NCI-H345 treated with DMSO at 0.1 percent for 48 hours (cell line): ENCODE measurements around the gene ALG12.

Source experiments
- DNase-seq: peaks from one replicate; lab custom pipeline; 2025; ENCODE audit not compliant: unreplicated experiment; lab: John Stamatoyannopoulos, UW

Gene ALG12

GRCh38 chr22:49892226-49892899 lies 25.9 kb downstream of the ALG12 start:
- DNase-seq, result no peak

DNA sequence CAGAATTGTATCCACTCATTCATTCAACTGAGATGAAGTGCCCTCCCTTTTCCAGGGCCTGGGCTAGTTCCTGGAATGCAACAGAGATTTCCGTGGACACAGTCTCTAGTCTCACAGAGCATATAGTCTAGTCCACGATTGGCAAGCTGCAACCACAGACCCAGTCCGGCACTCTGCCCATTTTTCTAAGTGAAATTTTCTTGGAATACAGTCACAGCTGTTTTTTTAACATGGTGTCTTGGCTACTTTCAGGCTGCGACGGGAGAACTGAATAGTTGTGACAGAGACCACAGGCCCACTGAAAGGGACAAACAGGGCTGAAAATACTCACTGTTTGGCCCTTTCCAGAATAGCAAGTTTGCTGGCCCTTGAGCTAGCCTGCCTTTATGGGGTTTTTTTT lies 29.2 kb downstream of the ALG12 start:
- DNase-seq, result no peak

DNA sequence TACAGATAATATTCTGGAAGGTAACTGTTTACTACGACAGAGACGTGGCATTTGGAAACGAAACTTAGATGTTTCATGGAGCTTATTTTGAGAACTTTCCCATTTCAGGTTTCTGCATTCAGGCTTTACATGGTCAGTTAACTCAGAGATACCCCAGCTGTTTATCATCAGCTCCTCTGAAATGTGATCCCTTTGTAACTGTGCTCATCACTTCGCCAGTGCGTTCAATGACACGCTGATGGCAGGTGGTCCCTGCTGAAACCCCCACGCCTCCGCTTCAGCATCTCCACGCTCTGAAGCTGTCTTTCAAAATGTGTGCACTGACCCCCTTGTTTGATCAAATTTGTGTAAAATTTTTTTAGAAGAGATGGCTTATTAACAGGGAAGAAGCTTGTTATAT lies 30.5 kb downstream of the ALG12 start:
- no peak for DNase-seq

- DNase-seq, result no peak
Observed at GRCh38 chr22:49887064-49887451, 31.2 kb downstream of the ALG12 start.

DNA sequence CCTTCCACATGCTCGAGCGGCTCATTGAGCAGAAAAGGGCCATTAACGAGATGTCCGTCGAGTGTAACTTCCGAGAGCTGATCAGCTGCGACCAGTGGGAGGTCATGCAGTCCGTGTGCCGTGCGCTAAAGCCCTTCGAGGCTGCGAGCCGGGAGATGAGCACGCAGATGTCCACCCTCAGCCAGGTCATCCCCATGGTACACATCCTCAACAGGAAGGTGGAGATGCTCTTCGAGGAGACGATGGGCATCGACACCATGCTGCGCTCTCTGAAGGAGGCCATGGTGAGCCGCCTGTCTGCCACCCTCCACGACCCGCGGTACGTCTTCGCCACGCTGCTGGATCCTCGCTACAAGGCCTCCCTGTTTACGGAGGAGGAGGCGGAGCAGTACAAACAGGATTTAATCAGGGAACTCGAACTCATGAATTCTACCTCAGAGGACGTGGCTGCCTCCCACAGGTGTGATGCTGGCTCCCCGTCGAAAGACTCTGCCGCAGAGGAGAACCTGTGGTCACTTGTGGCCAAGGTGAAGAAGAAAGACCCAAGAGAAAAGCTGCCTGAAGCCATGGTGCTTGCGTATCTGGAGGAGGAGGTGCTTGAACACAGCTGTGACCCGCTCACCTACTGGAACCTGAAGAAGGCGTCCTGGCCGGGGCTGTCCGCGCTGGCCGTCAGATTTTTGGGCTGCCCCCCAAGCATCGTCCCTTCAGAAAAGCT lies 31.7 kb downstream of the ALG12 start:
- DNase-seq, result no peak

DNA sequence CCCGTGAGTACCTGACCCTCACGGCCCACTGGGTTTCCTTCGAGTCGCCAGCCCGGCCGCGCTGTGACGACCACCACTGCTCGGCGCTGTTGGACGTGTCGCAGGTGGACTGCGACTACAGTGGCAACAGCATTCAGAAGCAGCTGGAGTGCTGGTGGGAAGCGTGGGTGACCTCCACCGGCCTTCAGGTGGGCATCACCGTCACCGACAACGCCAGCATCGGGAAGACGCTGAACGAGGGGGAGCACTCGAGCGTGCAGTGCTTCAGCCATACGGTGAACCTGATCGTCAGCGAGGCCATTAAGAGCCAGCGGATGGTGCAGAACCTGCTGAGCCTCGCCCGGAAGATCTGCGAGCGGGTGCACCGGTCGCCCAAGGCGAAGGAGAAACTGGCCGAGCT lies 32.4 kb downstream of the ALG12 start:
- DNase-seq, result no peak

DNA sequence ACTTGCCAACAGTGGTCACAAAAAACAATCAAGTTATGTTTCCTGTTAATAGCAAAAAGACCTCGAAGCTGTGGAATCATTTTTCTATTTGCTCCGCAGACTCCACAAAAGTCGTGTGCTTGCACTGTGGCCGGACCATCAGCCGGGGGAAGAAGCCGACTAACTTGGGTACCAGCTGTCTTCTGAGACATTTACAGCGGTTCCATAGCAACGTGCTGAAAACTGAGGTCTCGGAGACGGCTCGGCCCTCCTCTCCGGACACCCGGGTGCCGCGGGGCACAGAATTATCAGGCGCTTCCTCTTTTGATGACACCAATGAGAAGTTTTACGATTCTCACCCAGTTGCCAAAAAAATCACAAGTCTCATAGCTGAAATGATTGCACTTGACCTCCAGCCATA lies 33.0 kb downstream of the ALG12 start:
- no peak for DNase-seq

DNA sequence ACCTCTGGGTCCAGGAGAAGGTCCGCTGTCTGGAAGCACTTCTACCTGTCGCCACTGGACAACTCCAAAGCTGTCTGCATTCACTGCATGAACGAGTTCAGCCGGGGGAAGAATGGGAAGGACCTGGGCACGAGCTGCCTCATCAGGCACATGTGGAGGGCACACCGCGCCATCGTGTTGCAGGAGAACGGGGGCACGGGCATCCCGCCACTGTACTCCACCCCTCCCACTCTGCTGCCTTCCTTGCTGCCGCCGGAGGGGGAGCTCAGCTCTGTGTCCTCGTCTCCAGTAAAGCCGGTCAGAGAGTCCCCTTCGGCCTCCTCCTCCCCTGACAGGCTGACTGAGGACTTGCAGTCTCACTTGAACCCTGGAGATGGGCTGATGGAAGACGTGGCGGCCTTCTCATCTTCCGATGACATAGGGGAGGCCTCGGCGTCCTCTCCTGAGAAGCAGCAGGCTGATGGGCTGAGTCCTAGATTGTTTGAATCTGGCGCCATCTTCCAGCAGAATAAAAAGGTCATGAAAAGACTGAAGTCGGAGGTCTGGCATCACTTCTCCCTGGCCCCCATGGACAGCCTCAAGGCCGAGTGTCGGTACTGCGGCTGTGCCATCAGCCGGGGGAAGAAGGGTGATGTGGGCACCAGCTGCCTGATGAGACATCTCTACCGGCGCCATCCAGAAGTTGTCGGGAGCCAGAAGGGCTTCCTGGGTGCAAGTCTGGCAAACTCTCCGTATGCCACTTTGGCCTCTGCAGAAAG lies 33.6 kb downstream of the ALG12 start:
- DNase-seq, result no peak

GRCh38 chr22:49884075-49884474 lies 34.2 kb downstream of the ALG12 start:
- no peak for DNase-seq

DNA sequence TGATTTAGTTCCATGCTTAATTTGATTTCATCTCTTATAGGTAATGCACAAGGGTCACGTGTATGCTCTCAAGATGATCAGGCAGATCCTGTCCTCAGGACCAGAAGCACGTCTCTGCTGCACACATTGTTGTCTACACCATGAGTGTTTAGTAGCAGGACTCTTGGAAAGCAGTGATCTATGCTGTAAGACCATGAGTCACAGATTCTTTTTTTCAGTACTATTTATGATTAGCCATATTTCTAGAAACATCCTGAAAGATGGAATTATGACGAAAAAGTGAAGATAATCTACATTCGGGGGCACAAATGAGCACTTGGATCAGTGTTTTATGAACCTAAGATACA lies 35.0 kb downstream of the ALG12 start:
- no peak for DNase-seq

DNA sequence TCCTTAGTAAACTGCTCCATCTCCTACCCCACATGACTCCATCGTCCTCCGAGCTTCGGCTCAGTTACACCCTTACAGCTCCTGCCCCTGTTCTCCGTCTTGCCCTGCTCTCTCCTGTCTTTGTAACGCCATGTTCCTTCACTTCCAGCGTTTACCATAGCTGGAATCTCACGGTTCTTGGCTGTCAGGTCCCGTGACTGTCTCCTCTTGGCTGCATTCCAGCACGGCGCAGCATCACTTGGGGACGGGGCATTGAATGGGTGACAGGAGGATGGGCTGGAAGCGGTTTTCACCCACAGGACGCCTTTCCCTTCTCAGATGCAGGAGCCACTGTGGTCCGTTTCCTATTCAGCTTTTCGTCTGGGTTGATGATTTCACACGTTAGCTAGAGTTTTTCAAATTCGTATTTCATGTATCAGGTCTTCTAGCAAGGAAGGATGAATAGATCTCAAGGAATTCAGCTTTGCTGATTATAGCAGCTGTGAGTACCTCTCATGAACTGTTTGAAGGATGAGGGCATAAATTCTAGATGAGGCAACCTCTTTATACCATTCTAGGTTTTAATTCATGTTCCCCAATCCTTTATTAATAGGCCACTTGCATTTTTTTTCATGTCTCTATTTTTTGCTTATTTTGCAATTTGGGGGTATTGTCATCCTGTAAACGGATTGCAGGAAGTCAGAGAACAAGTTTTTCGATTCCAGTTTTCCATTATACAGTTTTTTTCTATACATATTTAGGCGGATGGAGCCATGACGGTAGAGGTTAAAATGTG lies 35.5 kb downstream of the ALG12 start:
- no peak for DNase-seq

- DNase-seq, result no peak
Observed at GRCh38 chr22:49881856-49882255, 36.4 kb downstream of the ALG12 start.

GRCh38 chr22:49880281-49880680 lies 38.0 kb downstream of the ALG12 start:
- DNase-seq, result no peak

DNA sequence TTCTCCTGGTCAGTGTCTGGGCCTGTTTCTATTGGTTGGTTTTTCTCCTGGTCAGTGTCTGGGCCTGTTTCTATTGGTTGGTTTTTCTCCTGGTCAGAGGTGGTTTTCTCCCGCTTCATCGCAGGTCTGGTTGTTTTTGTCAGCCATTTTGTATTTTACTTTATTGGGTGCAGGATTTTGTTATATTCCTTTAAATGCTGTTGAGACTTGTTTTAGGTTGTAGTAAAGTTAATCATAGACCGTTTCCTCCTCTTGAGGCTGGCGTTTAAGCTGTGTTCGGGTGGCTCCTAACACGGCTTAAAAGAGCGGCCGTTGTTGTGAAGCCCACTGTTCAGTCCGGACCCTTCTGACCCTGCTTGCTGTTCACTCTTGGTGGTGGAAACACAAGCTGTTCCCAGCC lies 38.4 kb downstream of the ALG12 start:
- DNase-seq, result no peak

DNA sequence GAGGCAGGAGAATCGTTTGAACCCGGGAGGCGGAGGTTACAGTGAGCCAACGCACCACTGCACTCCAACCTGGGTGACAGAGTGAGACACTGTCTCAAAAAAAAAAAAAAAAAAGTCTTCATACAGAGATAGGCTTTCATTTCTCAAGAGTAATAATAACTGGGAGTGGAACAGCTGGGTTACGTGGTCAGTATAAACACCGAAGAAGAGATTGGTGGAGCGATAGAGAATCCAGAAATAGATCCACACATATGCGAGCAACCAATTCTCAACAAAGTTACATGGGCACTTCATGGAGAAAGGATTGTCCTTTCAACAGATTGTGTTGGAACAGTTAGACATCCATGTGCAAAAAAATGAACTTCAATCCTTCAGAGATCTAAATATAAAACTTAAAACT lies 40.0 kb downstream of the ALG12 start:
- DNase-seq, result no peak

DNA sequence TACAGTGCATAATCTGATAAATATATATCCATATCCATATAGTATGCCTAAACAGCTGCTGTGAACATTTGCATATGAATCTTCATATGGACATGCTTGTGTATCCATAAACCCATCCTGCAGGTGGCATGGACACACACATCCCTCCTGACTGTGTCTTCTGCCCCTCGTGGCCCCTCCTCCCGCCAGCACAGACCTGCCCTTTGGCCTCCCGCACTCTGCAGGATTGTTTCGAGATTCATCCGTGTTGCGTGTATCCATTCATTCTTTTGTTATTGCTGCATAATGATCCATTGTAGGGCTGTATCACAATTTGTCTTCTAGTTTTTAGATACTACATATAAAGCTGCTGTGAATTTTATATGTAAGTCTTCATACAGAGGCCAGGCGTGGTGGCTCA lies 40.6 kb downstream of the ALG12 start:
- DNase-seq, result no peak

GRCh38 chr22:49873228-49873940 lies 44.9 kb downstream of the ALG12 start:
- DNase-seq, result no peak

GRCh38 chr22:49872347-49872746 lies 45.9 kb downstream of the ALG12 start:
- no peak for DNase-seq

DNA sequence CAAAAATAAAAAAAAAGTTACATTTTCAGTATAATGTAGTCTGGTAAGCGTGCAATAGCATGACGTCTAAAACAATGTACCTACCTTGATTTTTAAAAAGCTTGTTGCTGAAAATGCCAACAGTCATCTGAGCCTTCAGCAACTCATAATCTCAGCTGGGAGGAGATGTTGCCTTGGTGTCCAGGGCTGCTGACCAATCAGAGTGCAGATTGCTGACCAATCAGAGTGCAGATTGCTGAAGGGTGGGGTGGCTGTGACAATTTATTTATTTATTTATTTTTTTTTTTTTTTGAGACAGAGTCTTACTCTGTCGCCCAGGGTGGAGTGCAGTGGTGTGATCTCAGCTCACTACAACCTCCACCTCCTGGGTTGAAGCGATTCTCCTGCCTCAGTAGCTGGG lies 46.8 kb downstream of the ALG12 start:
- DNase-seq, result no peak

- no peak for DNase-seq
Observed at GRCh38 chr22:49869845-49870712, 48.2 kb downstream of the ALG12 start.
